Endothelial cell of umbilical vein (primary cell): ENCODE data around the gene LAMB1. TPM values are rescaled to one million over a fixed set of nuclear protein-coding genes. Genes with fewer than 3 reads are reported as not detected.

Source experiments
- BruUV-seq: library from RNA; stranded (reverse); fragments of 400-500 nt; replicated peaks from 2 replicates; lab custom pipeline; 2021; lab: Mats Ljungman, UMichigan
- CTCF ChIA-PET: fragments of 300-600, 350-600 bp; sonication (Branson Sonifier 250); formaldehyde crosslinking; loops from one replicate; lab custom pipeline; 2021; ENCODE audit warnings: antibody characterized with exemption, inconsistent platforms; lab: Charles Lee
- POLR2A ChIA-PET: fragments of 300-600, 350-600 bp; sonication (Branson Sonifier 250); formaldehyde crosslinking; loops from one replicate; lab custom pipeline; 2021; ENCODE audit warnings: antibody characterized with exemption, inconsistent platforms; lab: Charles Lee
- DNase-seq: peaks from one replicate; pipeline ENCODE4 v3.0.0-alpha.2; 2011; ENCODE audit warnings: low read depth, low spot score
- FAIRE-seq: peaks from 2 replicates; lab custom pipeline; 2011; peaks lifted over from hg19 to GRCh38; lab: Jason Lieb, UNC
- H2AFZ ChIP-seq: 2 replicates; pipeline ENCODE4 v1.6.0; 2012; ENCODE audit warnings: low read depth, low read length, control low read depth, inconsistent platforms
- H3K27ac ChIP-seq: 2 replicates; pipeline ENCODE4 v1.5.1; 2011; ENCODE audit warnings: low read depth, mild to moderate bottlenecking, control low read depth, low read length, moderate library complexity; ENCODE audit not compliant: insufficient read depth
- H3K27me3 ChIP-seq, 2 experiments: 2 replicates each; pipeline versions ENCODE4 v1.6.0 to v1.6.1; 2011; ENCODE audit warnings: low read length in 2 of 2, mixed read lengths in 1 of 2; ENCODE audit not compliant: control insufficient read depth in 2 of 2, insufficient read depth in 2 of 2
- H3K36me3 ChIP-seq, 2 experiments: 2 replicates in 1 of 2; 3 replicates in 1 of 2; pipeline ENCODE4 v1.5.1; 2011; ENCODE audit warnings: low read length in 2 of 2, mild to moderate bottlenecking in 1 of 2, moderate library complexity in 1 of 2; ENCODE audit not compliant: control insufficient read depth in 2 of 2, insufficient read depth in 2 of 2; ENCODE audit errors: extremely low read depth in 1 of 2
- H3K4me1 ChIP-seq: 3 replicates; pipeline ENCODE4 v1.5.1; 2011; ENCODE audit warnings: mild to moderate bottlenecking, low read length; ENCODE audit not compliant: control insufficient read depth, insufficient read depth; ENCODE audit errors: extremely low read depth
- H3K4me2 ChIP-seq: 2 replicates; pipeline ENCODE4 v1.6.1; 2011; ENCODE audit warnings: low read length, control low read depth, mixed read lengths; ENCODE audit not compliant: insufficient read depth
- H3K4me3 ChIP-seq, 3 experiments: fragments of 200-600 bp in 1 of 3; sonication (generic), shearing (Covaris generic) in 1 of 3; replicated peaks in 1 of 3; 2 replicates each; pipeline ENCODE4 v1.5.1; 2011 to 2016; ENCODE audit warnings: control low read depth in 3 of 3, low read length in 3 of 3, mild to moderate bottlenecking in 2 of 3, inconsistent platforms in 1 of 3, low read depth in 1 of 3, moderate library complexity in 1 of 3; ENCODE audit not compliant: insufficient read depth in 1 of 3
- H3K79me2 ChIP-seq: 2 replicates; pipeline ENCODE4 v1.6.0; 2012; ENCODE audit warnings: low read length, inconsistent platforms; ENCODE audit not compliant: control insufficient read depth, insufficient read depth
- H3K9ac ChIP-seq: replicated peaks from 2 replicates; pipeline ENCODE3; 2011; ENCODE audit warnings: low read length, control low read depth; ENCODE audit not compliant: insufficient read depth; ENCODE audit errors: extremely low read depth
- H3K9me1 ChIP-seq: replicated peaks from 3 replicates; pipeline ENCODE4 v1.6.0; 2011; ENCODE audit warnings: mild to moderate bottlenecking, low read length; ENCODE audit not compliant: control insufficient read depth, insufficient read depth; ENCODE audit errors: extremely low read depth
- H3K9me3 ChIP-seq: replicated peaks from 2 replicates; pipeline ENCODE4 v1.5.1; 2012; ENCODE audit warnings: low read length, inconsistent platforms; ENCODE audit not compliant: control insufficient read depth, insufficient read depth
- H4K20me1 ChIP-seq: replicated peaks from 2 replicates; pipeline ENCODE3; 2011; ENCODE audit warnings: mild to moderate bottlenecking, low read length; ENCODE audit not compliant: control insufficient read depth, insufficient read depth; ENCODE audit errors: extremely low read depth
- EZH2 ChIP-seq: IDR thresholded peaks from 2 replicates; pipeline ENCODE4 v1.6.1; 2012; ENCODE audit warnings: borderline replicate concordance, low read depth, mild to moderate bottlenecking, moderate library complexity, low read length, inconsistent platforms; ENCODE audit not compliant: severe bottlenecking
- FOS ChIP-seq: IDR thresholded peaks from 2 replicates; pipeline ENCODE4 v1.6.1; 2011; ENCODE audit warnings: mild to moderate bottlenecking, low read length, moderate library complexity, borderline replicate concordance; ENCODE audit not compliant: insufficient read depth
- GATA2 ChIP-seq: IDR thresholded peaks from 2 replicates; pipeline ENCODE4 v1.7.0; 2011; ENCODE audit warnings: low read depth, mild to moderate bottlenecking, moderate library complexity, mixed read lengths, low read length; ENCODE audit not compliant: insufficient read length, insufficient read depth
- JUN ChIP-seq: IDR thresholded peaks from 2 replicates; pipeline ENCODE4 v1.6.1; 2011; ENCODE audit warnings: borderline replicate concordance, low read depth; ENCODE audit not compliant: insufficient read length, insufficient read depth
- MYC ChIP-seq: IDR thresholded peaks from one replicate; pipeline ENCODE4 v1.6.1; 2011; ENCODE audit warnings: mild to moderate bottlenecking, low read depth, low read length
- POLR2A ChIP-seq: IDR thresholded peaks from 2 replicates; pipeline ENCODE4 v1.6.1; 2012; ENCODE audit warnings: low read depth, mild to moderate bottlenecking, control low read depth, low read length
- POLR2AphosphoS5 ChIP-seq: IDR thresholded peaks from 2 replicates; pipeline ENCODE4 v1.6.1; 2012; ENCODE audit warnings: low read depth, mild to moderate bottlenecking, control low read depth, low read length, moderate library complexity; ENCODE audit not compliant: insufficient read depth
- dilution Hi-C: fragments of 300-500 bp; cut with MboI; formaldehyde crosslinking; loops from one replicate; pipeline ENCODE4 v1.15.0; 2019; ENCODE audit warnings: low sequenced_read_pairs; ENCODE audit not compliant: extremely low pct_ligation_motif_present
- intact Hi-C: fragments of 100-400 bp; cut with micrococcal nuclease; formaldehyde crosslinking; loops from one replicate; pipeline ENCODE4 v1.10.0; 2022
- polyA plus RNA-seq, 4 experiments: library from polyadenylated mRNA; depleted of rRNA in 3 of 4; stranded (reverse) in 3 of 4; unstranded in 1 of 4; fragments of >200 nt; gene quantifications; 2 replicates each; pipeline versions ENCODE4 v1.2.1 to v1.2.3, GENCODE V29; 2011 to 2012; ENCODE audit warnings: missing spikeins in 1 of 4
- total RNA-seq: library from RNA; stranded (reverse); gene quantifications from 2 replicates; pipeline ENCODE4 v1.2.3, GENCODE V29; 2021
- TF ChIP-seq, protein P1 (sequence below), 2 donors: IDR thresholded peaks; 1 replicate in 1 of 2; 2 replicates in 1 of 2; pipeline ENCODE4 v1.5.1; 2011; ENCODE audit warnings: low read length in 2 of 2, mild to moderate bottlenecking in 2 of 2, moderate library complexity in 2 of 2, control low read depth in 1 of 2, inconsistent platforms in 1 of 2, low read depth in 1 of 2; ENCODE audit not compliant: insufficient read depth in 1 of 2; ENCODE audit errors: extremely low read depth in 1 of 2
- TF ChIP-seq, protein P2 (sequence below): IDR thresholded peaks from 2 replicates; pipeline ENCODE4 v1.6.1; 2011; ENCODE audit not compliant: insufficient read depth, insufficient read length

LAMB1 gene
- total and polyA plus RNA-seq, 2 donors (not counting 3 experiments of a cell fraction or from before 2014, with no cell fraction given), result 588 to 703 TPM

DNA sequence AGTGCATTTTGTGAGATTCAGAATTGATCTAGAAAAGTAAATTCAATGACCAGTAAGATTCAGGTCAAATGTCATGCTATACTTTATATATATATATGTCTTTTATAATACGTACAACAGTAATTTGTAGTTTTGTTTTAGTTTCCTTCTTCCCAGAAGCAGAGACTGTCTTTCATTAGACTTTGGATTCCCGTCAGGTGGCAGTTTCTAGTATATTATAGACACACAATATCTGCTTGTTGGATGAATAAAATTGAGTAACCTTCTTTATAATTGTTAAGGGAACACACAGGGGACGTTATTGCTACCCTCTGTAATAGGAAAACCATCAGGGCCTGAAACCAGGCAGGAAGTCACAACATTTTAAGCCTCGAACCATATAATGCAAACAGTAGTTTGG is 5.3 kb upstream of the LAMB1 start:
- H3K9ac ChIP-seq, result no peak overlapping the region
- intact Hi-C loops (no loop called here), dilution Hi-C loops (no loop called here)
- no peaks in the 10 kb centered on the region for H3K9me3 ChIP-seq
- ChIA-PET POLR2A (no interaction called here), CTCF (no interaction called here)
- no peak overlapping the region for H3K4me2 ChIP-seq
- H3K79me2 ChIP-seq, result no peaks in the 10 kb centered on the region
- DNase-seq (no peak), FAIRE-seq (no peak)
- H3K36me3 ChIP-seq, result no peaks in the 10 kb centered on the region
- peaks cover 27% of the 10 kb centered on the region for H3K4me1 ChIP-seq
- TF ChIP-seq, protein P1, sequence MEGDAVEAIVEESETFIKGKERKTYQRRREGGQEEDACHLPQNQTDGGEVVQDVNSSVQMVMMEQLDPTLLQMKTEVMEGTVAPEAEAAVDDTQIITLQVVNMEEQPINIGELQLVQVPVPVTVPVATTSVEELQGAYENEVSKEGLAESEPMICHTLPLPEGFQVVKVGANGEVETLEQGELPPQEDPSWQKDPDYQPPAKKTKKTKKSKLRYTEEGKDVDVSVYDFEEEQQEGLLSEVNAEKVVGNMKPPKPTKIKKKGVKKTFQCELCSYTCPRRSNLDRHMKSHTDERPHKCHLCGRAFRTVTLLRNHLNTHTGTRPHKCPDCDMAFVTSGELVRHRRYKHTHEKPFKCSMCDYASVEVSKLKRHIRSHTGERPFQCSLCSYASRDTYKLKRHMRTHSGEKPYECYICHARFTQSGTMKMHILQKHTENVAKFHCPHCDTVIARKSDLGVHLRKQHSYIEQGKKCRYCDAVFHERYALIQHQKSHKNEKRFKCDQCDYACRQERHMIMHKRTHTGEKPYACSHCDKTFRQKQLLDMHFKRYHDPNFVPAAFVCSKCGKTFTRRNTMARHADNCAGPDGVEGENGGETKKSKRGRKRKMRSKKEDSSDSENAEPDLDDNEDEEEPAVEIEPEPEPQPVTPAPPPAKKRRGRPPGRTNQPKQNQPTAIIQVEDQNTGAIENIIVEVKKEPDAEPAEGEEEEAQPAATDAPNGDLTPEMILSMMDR (IDR thresholded peaks at IDR 0.05; ENCODE audit: extremely low read depth in 1 of 2, insufficient read depth in 1 of 2, low read depth in 1 of 2, low read length in 2 of 2), result no peak
- TF ChIP-seq EZH2 (no peak), FOS (no peak), MYC (no peak), JUN (no peak), GATA2 (no peak), POLR2AphosphoS5 (no peak), POLR2A (no peak)
- TF ChIP-seq, protein P2, sequence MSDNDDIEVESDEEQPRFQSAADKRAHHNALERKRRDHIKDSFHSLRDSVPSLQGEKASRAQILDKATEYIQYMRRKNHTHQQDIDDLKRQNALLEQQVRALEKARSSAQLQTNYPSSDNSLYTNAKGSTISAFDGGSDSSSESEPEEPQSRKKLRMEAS, result no peak
- no peaks in the 10 kb centered on the region for H4K20me1 ChIP-seq
- no peak overlapping the region for H3K27ac ChIP-seq
- no peak overlapping the region for H2AFZ ChIP-seq
- no TSS peak for BruUV-seq
- no peaks in the 10 kb centered on the region for H3K27me3 ChIP-seq
- no peak overlapping the region for H3K4me3 ChIP-seq
- no peaks in the 10 kb centered on the region for H3K9me1 ChIP-seq
